K562 (cell line): ENCODE data around the gene CASP9. TPM values are rescaled to one million over a fixed set of nuclear protein-coding genes. Genes with fewer than 3 reads are reported as not detected.

Experiments used
- ASH1L ChIP-seq: fragments of 450-650 bp; IDR thresholded peaks from 2 replicates; pipeline ENCODE4 v1.6.1; 2018; ENCODE audit warnings: borderline replicate concordance, mild to moderate bottlenecking, low read depth; ENCODE audit not compliant: partially characterized antibody
- BRD9 ChIP-seq: fragments of 450-650 bp; IDR thresholded peaks from 2 replicates; pipeline ENCODE4 v1.6.1; 2018; ENCODE audit warnings: low read depth; ENCODE audit not compliant: partially characterized antibody
- CEBPB ChIP-seq: fragments of 450-650 bp; IDR thresholded peaks from 2 replicates; pipeline ENCODE4 v1.6.1; 2016; ENCODE audit warnings: missing genetic modification characterization, missing compliant biosample characterization
- CHD2 ChIP-seq: IDR thresholded peaks from 2 replicates; pipeline ENCODE4 v1.6.1; 2011; ENCODE audit warnings: low read depth, low read length
- HDAC3 ChIP-seq: fragments of 450-650 bp; IDR thresholded peaks from 2 replicates; pipeline ENCODE4 v1.6.1; 2018; ENCODE audit warnings: borderline replicate concordance, mild to moderate bottlenecking, moderate library complexity; ENCODE audit not compliant: partially characterized antibody
- HEY1 ChIP-seq: fragments of 250-450 bp; sonication (Bioruptor Pico); IDR thresholded peaks from 2 replicates; pipeline ENCODE4 v1.5.0; 2020; ENCODE audit warnings: mild to moderate bottlenecking, moderate library complexity, borderline replicate concordance
- KDM4B ChIP-seq, 2 experiments: fragments of 450-650 bp in 1 of 2; sonication (generic) in 1 of 2; IDR thresholded peaks; 2 replicates each; pipeline ENCODE4 v1.6.1; 2016 to 2017; ENCODE audit warnings: borderline replicate concordance in 2 of 2, antibody characterized with exemption in 1 of 2, low read depth in 1 of 2, mild to moderate bottlenecking in 1 of 2
- RBM39 ChIP-seq: fragments of 200-400 bp; formaldehyde crosslinking; optimal IDR thresholded peaks from 2 replicates; pipeline ENCODE3; 2018; ENCODE audit warnings: low read depth, low read length
- TEAD4 ChIP-seq, 2 experiments: sonication (generic) in 1 of 2; formaldehyde crosslinking in 1 of 2; IDR thresholded peaks; 2 replicates each; pipeline versions ENCODE4 v1.6.1 to v1.8.0; 2012 to 2022; ENCODE audit warnings: borderline replicate concordance in 1 of 2, inconsistent platforms in 1 of 2, low read length in 1 of 2, mild to moderate bottlenecking in 1 of 2, missing genetic modification reagents in 1 of 2
- TSHZ1 ChIP-seq: fragments of 250-450 bp; sonication (Bioruptor Pico); IDR thresholded peaks from 2 replicates; pipeline ENCODE4 v1.4.0; 2020; ENCODE audit warnings: mild to moderate bottlenecking, moderate library complexity
- ZNF395 ChIP-seq: fragments of 200-800 bp; sonication (Bioruptor generic); IDR thresholded peaks from 2 replicates; pipeline ENCODE4 v1.6.1; 2017; ENCODE audit warnings: missing genetic modification characterization, missing compliant biosample characterization
- ZNF512 ChIP-seq: IDR thresholded peaks from 2 replicates; pipeline ENCODE4 v1.6.1; 2016; ENCODE audit warnings: missing genetic modification characterization, missing compliant biosample characterization
- ZNF584 ChIP-seq: fragments of 200-800 bp; sonication (Bioruptor generic); IDR thresholded peaks from 2 replicates; pipeline ENCODE4 v1.6.1; 2016; ENCODE audit warnings: low read depth, mild to moderate bottlenecking, missing genetic modification characterization, missing compliant biosample characterization
- ZNF592 ChIP-seq: fragments of 450-650 bp; IDR thresholded peaks from 2 replicates; pipeline ENCODE4 v1.6.1; 2017; ENCODE audit warnings: antibody characterized with exemption, mild to moderate bottlenecking
- polyA plus RNA-seq, 8 experiments: library from polyadenylated mRNA; depleted of rRNA in 4 of 8; stranded (reverse) in 5 of 8; unstranded in 3 of 8; fragments of >200 nt; fragmentation: Nextera tagmentation in 2 of 8; fragmentation: Illumina TruSeq in 1 of 8; extraction: Ambion mirVana in 2 of 8; extraction: Trizol in 1 of 8; gene quantifications; 2 replicates each; pipeline versions ENCODE4 v1.2.1 to v1.2.3, GENCODE V29; 2011 to 2014; ENCODE audit warnings: inconsistent platforms in 1 of 8, missing spikeins in 1 of 8
- total RNA-seq, 7 experiments: library from RNA; depleted of rRNA in 6 of 7; stranded (reverse); fragments of >200 nt in 6 of 7; fragmentation: Illumina TruSeq in 2 of 7; extraction: Trizol in 2 of 7; gene quantifications; 2 replicates each; pipeline versions ENCODE4 v1.2.1 to v1.2.3, GENCODE V29; 2011 to 2021; ENCODE audit warnings: low replicate concordance in 1 of 7

Gene CASP9
- total and polyA plus RNA-seq, 9 of the 15 experiments (the other 6 are each of a cell fraction or from before 2014, with no cell fraction given): 10.8 to 54.1 (median 30.7) TPM

GRCh38 chr1:15542388-15543250, 18.6 kb upstream of the CASP9 start (continued):
- TF ChIP-seq ZNF512: no peak
- TF ChIP-seq TEAD4 (IDR thresholded peaks at IDR 0.05; ENCODE audit: low read length): no peak
- TF ChIP-seq TEAD4 (CRISPR knock-in tag; IDR thresholded peaks at IDR 0.05; ENCODE audit: borderline replicate concordance): no peak
- no peak for TF ChIP-seq ZNF395 (CRISPR knock-in tag)
- no peak for TF ChIP-seq ZNF584 (CRISPR knock-in tag)
- no peak for TF ChIP-seq ZNF592
- peak; percentile 35 to 95; a peak in 1 of 4 replicates for TF ChIP-seq KDM4B (IDR thresholded peaks at IDR 0.05; ENCODE audit: borderline replicate concordance in 2 of 2, low read depth in 1 of 2)
- TF ChIP-seq ASH1L: no peak
- TF ChIP-seq BRD9: no peak
- TF ChIP-seq TSHZ1 (CRISPR knock-in tag): no peak
- no peak for TF ChIP-seq RBM39
- 0 out of 2 replicates have a peak, but pooled peaks have one; percentile 21 for TF ChIP-seq CEBPB (tag)
- no peak for TF ChIP-seq HEY1
- no peak for TF ChIP-seq CHD2
- no peak for TF ChIP-seq HDAC3
